ENCODE results near the gene SLC38A4.
"Not testable (repeated sequence)": the region's sequence is repeated elsewhere in the genome, so short reads cannot be mapped to it uniquely, and the experiment has no call there.

DNA sequence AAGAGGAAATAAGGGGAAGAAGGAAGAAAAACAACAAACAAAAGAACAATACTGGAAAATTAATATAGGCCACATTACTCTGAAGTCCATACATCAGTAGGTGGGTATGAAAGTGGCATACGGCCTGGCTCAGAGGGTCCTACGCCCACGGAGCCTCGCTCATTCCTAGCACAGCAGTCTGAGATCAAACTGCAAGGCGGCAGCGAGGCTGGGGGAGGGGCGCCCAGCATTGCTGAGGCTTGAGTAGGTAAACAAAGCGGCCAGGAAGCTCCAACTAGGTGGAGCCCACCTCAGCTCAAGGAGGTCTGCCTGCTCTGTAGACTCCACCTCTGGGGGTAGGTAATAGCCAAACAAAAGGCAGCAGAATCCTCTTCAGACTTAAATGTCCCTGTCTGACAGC, 23.0 kb upstream of the SLC38A4 start:
- TF ChIP-seq CTCF (IDR thresholded peaks at IDR 0.05; ENCODE audit: low read length); EZH2 (optimal IDR thresholded peaks at IDR 0.05; ENCODE audit: low read depth, low read length); EZH2phosphoT487 (IDR thresholded peaks at IDR 0.05; ENCODE audit: low read length): not testable (repeated sequence)
